Temporal lobe (tissue), 1 donor: ENCODE results near the gene TUBB3. TPM values are rescaled to one million over a fixed set of nuclear protein-coding genes. Genes with fewer than 3 reads are reported as not detected.

Experiments used
- total RNA-seq: library from RNA; depleted of rRNA; stranded (reverse); fragments of >200 nt; gene quantifications from one replicate; pipeline ENCODE4 v1.2.3, GENCODE V29; 2014

TUBB3 gene
- total RNA-seq, 1 donor from 2014 or later = 1,889 TPM

Other genes starting within 250 kb of the TUBB3 start
- 24.8 TPM for gene CDK10, start 236.7 kb upstream of the TUBB3 start, total RNA-seq
- 14.3 TPM for gene SPATA2L, start 221.6 kb upstream of the TUBB3 start, total RNA-seq
- 7.9 TPM for gene VPS9D1, start 202.4 kb upstream of the TUBB3 start, total RNA-seq
- gene ZNF276, start 201.8 kb upstream of the TUBB3 start, total RNA-seq = 20.9 TPM
- 6.1 TPM for gene FANCA, start 106.7 kb upstream of the TUBB3 start, total RNA-seq
- 14.8 TPM for gene SPIRE2, start 94.9 kb upstream of the TUBB3 start, total RNA-seq
- 114 TPM for gene TCF25, start 49.8 kb upstream of the TUBB3 start, total RNA-seq
- 2.7 TPM for gene MC1R, start 4.5 kb upstream of the TUBB3 start, total RNA-seq
- 49.9 TPM for gene DEF8, start 25.4 kb downstream of the TUBB3 start, total RNA-seq
- 12.8 TPM for gene DBNDD1, start 96.1 kb downstream of the TUBB3 start, total RNA-seq
- gene PRDM7, start 154.0 kb downstream of the TUBB3 start, total RNA-seq = not detected